ENCODE measurements around the gene KCTD10. TPM values are rescaled to one million over a fixed set of nuclear protein-coding genes. Genes with fewer than 3 reads are reported as not detected.

Gene KCTD10
- polyA plus RNA-seq, 3 donors, result 18.1 to 21.0 (median 20.0) TPM

- H3K36me3 Mint-ChIP-seq, result peaks cover 63 to 78% of the 10 kb centered on the region in 2 donors
- Histone ChIP-seq H3K4me2 (replicated peaks; ENCODE audit: extremely low read depth, low read length, poor library complexity, severe bottlenecking) (no peak overlapping the region), H3K27ac (ENCODE audit: low read depth in 1 of 2, low read length in 2 of 2) (no peak overlapping the region), H3K79me2 (ENCODE audit: insufficient read depth, low read length) (peaks cover 24% of the 10 kb centered on the region), H3K9ac (ENCODE audit: insufficient read depth, low read length, poor library complexity, severe bottlenecking) (no peak overlapping the region), H2AFZ (ENCODE audit: insufficient read depth, low read depth, low read length, poor library complexity, severe bottlenecking) (no peak overlapping the region), H3K27me3 (ENCODE audit: control insufficient read depth in 2 of 2, insufficient read depth in 2 of 2, low read length in 2 of 2) (no peaks in the 10 kb centered on the region), H3K4me1 (ENCODE audit: control insufficient read depth in 1 of 2, insufficient read depth in 2 of 2, low read length in 2 of 2) (peaks cover 36% of the 10 kb centered on the region in 2 donors), H4K20me1 (ENCODE audit: insufficient read depth, low read length) (peaks cover 41% of the 10 kb centered on the region), H3K4me3 (replicated peaks in 1 of 3; ENCODE audit: low read depth in 2 of 3, low read length in 3 of 3) (no peak overlapping the region), H3K9me3 (replicated peaks in 1 of 2; ENCODE audit: control insufficient read depth in 1 of 2, insufficient read depth in 1 of 2, low read length in 2 of 2) (no peaks in the 10 kb centered on the region), H3K36me3 (replicated peaks in 1 of 2; ENCODE audit: control insufficient read depth in 1 of 2, insufficient read depth in 2 of 2, low read length in 2 of 2) (peaks cover 52 to 67% of the 10 kb centered on the region in 2 donors)
- no peak overlapping the region for H3K4me3 Mint-ChIP-seq
- no peaks in the 10 kb centered on the region for H3K27me3 Mint-ChIP-seq (ENCODE audit: low read depth in 3 of 3)
- TF ChIP-seq, protein P1, sequence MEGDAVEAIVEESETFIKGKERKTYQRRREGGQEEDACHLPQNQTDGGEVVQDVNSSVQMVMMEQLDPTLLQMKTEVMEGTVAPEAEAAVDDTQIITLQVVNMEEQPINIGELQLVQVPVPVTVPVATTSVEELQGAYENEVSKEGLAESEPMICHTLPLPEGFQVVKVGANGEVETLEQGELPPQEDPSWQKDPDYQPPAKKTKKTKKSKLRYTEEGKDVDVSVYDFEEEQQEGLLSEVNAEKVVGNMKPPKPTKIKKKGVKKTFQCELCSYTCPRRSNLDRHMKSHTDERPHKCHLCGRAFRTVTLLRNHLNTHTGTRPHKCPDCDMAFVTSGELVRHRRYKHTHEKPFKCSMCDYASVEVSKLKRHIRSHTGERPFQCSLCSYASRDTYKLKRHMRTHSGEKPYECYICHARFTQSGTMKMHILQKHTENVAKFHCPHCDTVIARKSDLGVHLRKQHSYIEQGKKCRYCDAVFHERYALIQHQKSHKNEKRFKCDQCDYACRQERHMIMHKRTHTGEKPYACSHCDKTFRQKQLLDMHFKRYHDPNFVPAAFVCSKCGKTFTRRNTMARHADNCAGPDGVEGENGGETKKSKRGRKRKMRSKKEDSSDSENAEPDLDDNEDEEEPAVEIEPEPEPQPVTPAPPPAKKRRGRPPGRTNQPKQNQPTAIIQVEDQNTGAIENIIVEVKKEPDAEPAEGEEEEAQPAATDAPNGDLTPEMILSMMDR (IDR thresholded peaks at IDR 0.05), result no peak
- H3K4me1 Mint-ChIP-seq, result peaks cover 36% of the 10 kb centered on the region
- no peak overlapping the region for H3K27ac Mint-ChIP-seq
- intact Hi-C loops (cut with micrococcal nuclease), result no loop called here
- no peaks in the 10 kb centered on the region for H3K9me3 Mint-ChIP-seq
- 100% methylated on average over 3 of the region's 6 CpGs for WGBS (ENCODE audit: insufficient coverage)
- DNase-seq, result no peak
Measured at GRCh38 chr12:109458771-109459208, 18.3 kb downstream of the KCTD10 start.

DNA sequence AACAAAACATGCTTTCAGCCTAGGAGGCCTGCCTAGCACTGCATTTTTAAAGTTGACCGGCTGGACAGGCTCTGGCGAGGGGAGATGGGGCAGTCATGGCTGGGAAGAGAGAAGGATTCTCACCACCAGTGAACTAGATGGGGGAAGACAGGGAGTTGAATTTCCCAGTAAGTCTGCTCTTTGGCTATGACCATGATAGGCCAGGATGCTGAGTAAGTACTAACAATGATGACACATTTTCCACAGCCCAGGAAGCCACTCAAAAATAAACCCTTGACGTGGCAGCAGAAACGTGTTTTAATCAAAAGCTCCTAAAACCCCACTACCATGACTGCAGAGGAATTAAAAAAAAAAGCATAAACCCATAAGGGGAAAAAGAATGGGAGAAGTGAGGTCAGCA, 19.0 kb downstream of the KCTD10 start:
- Mint-ChIP-seq H3K4me1 (peaks cover 29% of the 10 kb centered on the region), H3K27me3 (ENCODE audit: low read depth in 3 of 3) (no peaks in the 10 kb centered on the region), H3K36me3 (peaks cover 70 to 82% of the 10 kb centered on the region in 2 donors), H3K27ac (peak overlapping the region in 2 of 7 donors; percentile 1 to 16), H3K4me3 (no peak overlapping the region), H3K9me3 (no peaks in the 10 kb centered on the region)
- H3K9ac ChIP-seq (ENCODE audit: insufficient read depth, low read length, poor library complexity, severe bottlenecking), result no peak overlapping the region
- H3K4me2 ChIP-seq (replicated peaks; ENCODE audit: extremely low read depth, low read length, poor library complexity, severe bottlenecking), result no peak overlapping the region
- H3K9me3 ChIP-seq (replicated peaks in 1 of 2; ENCODE audit: control insufficient read depth in 1 of 2, insufficient read depth in 1 of 2, low read length in 2 of 2), result no peaks in the 10 kb centered on the region
- H3K36me3 ChIP-seq (replicated peaks in 1 of 2; ENCODE audit: control insufficient read depth in 1 of 2, insufficient read depth in 2 of 2, low read length in 2 of 2), result peaks cover 59 to 74% of the 10 kb centered on the region in 2 donors
- H4K20me1 ChIP-seq (ENCODE audit: insufficient read depth, low read length), result peaks cover 34% of the 10 kb centered on the region
- intact Hi-C loops (cut with micrococcal nuclease), result no loop called here
- no peak overlapping the region for H2AFZ ChIP-seq (ENCODE audit: insufficient read depth, low read depth, low read length, poor library complexity, severe bottlenecking)
- no peak for DNase-seq
- peaks cover 24% of the 10 kb centered on the region for H3K79me2 ChIP-seq (ENCODE audit: insufficient read depth, low read length)
- 100% methylated on average over 1 of the region's 4 CpGs for WGBS (ENCODE audit: insufficient coverage)
- H3K27ac ChIP-seq (ENCODE audit: low read depth in 1 of 2, low read length in 2 of 2), result no peak overlapping the region
- TF ChIP-seq, protein P1 (IDR thresholded peaks at IDR 0.05), result no peak
- no peak overlapping the region for H3K4me3 ChIP-seq (replicated peaks in 1 of 3; ENCODE audit: low read depth in 2 of 3, low read length in 3 of 3)
- H3K27me3 ChIP-seq (ENCODE audit: control insufficient read depth in 2 of 2, insufficient read depth in 2 of 2, low read length in 2 of 2), result no peaks in the 10 kb centered on the region
- peaks cover 28 to 29% of the 10 kb centered on the region in 2 donors for H3K4me1 ChIP-seq (ENCODE audit: control insufficient read depth in 1 of 2, insufficient read depth in 2 of 2, low read length in 2 of 2)
